ENCODE measurements around the gene YRDC. TPM values are rescaled to one million over a fixed set of nuclear protein-coding genes. Genes with fewer than 3 reads are reported as not detected.
A peak's percentile ranks its signal among the peaks of the same experiment; 100 is the strongest.

Gene YRDC
- total and polyA plus RNA-seq, 2 of the 13 experiments (the other 11 are each of a cell fraction or from before 2014, with no cell fraction given): 27.5 to 29.2 TPM

DNA sequence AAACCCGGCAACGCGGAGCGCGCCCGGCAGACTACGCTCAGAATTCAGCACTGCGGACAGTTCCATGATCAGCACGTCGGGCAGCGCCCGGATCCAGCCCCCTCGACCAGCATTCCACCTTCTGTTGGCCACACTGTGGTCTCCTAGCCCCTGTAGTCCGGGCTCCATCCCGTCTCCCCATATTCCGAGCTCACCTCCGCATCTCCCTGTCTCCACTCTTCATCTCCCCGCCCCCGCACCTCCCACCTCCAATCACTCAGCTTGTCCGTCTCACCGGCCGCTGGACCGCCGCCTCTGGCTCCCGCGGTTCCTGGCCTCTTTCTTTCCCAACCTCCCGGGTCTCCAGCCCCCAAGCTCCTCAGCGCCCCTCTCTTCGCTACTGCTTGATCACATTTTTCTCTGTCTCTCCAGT lies 43.6 kb downstream of the YRDC start (continued):
- TF ChIP-seq, protein P1, sequence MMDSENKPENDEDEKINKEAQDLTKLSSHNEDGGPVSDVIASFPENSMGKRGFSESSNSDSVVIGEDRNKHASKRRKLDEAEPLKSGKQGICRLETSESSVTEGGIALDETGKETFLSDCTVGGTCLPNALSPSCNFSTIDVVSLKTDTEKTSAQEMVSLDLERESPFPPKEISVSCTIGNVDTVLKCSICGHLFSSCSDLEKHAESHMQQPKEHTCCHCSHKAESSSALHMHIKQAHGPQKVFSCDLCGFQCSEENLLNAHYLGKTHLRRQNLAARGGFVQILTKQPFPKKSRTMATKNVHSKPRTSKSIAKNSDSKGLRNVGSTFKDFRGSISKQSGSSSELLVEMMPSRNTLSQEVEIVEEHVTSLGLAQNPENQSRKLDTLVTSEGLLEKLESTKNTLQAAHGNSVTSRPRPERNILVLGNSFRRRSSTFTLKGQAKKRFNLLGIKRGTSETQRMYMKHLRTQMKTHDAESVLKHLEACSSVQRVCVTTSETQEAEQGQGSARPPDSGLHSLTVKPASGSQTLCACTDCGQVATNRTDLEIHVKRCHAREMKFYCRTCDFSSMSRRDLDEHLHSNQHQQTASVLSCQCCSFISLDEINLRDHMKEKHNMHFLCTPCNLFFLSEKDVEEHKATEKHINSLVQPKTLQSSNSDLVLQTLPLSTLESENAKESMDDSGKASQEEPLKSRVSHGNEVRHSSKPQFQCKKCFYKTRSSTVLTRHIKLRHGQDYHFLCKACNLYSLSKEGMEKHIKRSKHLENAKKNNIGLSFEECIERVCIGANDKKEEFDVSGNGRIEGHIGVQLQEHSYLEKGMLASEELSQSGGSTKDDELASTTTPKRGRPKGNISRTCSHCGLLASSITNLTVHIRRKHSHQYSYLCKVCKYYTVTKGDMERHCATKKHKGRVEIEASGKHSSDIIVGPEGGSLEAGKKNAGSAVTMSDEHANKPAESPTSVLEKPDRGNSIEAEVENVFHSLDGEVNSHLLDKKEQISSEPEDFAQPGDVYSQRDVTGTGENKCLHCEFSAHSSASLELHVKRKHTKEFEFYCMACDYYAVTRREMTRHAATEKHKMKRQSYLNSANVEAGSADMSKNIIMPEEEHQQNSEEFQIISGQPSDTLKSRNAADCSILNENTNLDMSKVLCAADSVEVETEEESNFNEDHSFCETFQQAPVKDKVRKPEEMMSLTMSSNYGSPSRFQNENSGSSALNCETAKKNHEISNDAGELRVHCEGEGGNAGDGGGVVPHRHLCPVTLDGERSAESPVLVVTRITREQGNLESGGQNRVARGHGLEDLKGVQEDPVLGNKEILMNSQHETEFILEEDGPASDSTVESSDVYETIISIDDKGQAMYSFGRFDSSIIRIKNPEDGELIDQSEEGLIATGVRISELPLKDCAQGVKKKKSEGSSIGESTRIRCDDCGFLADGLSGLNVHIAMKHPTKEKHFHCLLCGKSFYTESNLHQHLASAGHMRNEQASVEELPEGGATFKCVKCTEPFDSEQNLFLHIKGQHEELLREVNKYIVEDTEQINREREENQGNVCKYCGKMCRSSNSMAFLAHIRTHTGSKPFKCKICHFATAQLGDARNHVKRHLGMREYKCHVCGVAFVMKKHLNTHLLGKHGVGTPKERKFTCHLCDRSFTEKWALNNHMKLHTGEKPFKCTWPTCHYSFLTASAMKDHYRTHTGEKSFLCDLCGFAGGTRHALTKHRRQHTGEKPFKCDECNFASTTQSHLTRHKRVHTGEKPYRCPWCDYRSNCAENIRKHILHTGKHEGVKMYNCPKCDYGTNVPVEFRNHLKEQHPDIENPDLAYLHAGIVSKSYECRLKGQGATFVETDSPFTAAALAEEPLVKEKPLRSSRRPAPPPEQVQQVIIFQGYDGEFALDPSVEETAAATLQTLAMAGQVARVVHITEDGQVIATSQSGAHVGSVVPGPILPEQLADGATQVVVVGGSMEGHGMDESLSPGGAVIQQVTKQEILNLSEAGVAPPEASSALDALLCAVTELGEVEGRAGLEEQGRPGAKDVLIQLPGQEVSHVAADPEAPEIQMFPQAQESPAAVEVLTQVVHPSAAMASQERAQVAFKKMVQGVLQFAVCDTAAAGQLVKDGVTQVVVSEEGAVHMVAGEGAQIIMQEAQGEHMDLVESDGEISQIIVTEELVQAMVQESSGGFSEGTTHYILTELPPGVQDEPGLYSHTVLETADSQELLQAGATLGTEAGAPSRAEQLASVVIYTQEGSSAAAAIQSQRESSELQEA (CRISPR knock-in tag; IDR thresholded peaks at IDR 0.05; ENCODE audit: not compliant biosample characterization): peak; percentile 84
- peak; percentile 100 for TF ChIP-seq ZNF773 (CRISPR knock-in tag; IDR thresholded peaks at IDR 0.05; ENCODE audit: borderline replicate concordance)
- TF ChIP-seq FOXO1 (CRISPR knock-in tag; IDR thresholded peaks at IDR 0.05): peak; percentile 98
- peak; percentile 63; the same call in 1 of the 2 replicates for TF ChIP-seq MAFG (CRISPR knock-in tag; IDR thresholded peaks at IDR 0.05)
- TF ChIP-seq ARNTL (CRISPR knock-in tag; IDR thresholded peaks at IDR 0.05): peak; percentile 91
- no peak for TF ChIP-seq GRHL1 (CRISPR knock-in tag; conservative IDR thresholded peaks at IDR 0.05)
- TF ChIP-seq ZNF772 (CRISPR knock-in tag; IDR thresholded peaks at IDR 0.05): peak; percentile 99
- peak; percentile 100 for TF ChIP-seq ZNF766 (CRISPR knock-in tag; IDR thresholded peaks at IDR 0.05; ENCODE audit: borderline replicate concordance)
- TF ChIP-seq SIN3A (IDR thresholded peaks at IDR 0.05; ENCODE audit: borderline replicate concordance, low read depth, low read length): peak; percentile 98
- peak; percentile 99 for TF ChIP-seq ATAD3A (CRISPR knock-in tag; IDR thresholded peaks at IDR 0.05)
- TF ChIP-seq ZNF580 (CRISPR knock-in tag; IDR thresholded peaks at IDR 0.05; ENCODE audit: borderline replicate concordance, low read depth): peak; percentile 100
- peak; percentile 85; the same call in 1 of the 2 replicates for TF ChIP-seq ZZZ3 (CRISPR knock-in tag; IDR thresholded peaks at IDR 0.05; ENCODE audit: borderline replicate concordance)
- TF ChIP-seq CBX5 (CRISPR knock-in tag; IDR thresholded peaks at IDR 0.05; ENCODE audit: borderline replicate concordance): peak; percentile 95
- no peak for TF ChIP-seq GTF3A (CRISPR knock-in tag; conservative IDR thresholded peaks at IDR 0.05)
- TF ChIP-seq ZFY (CRISPR knock-in tag; IDR thresholded peaks at IDR 0.05): peak; percentile 80
- peak; percentile 98 for TF ChIP-seq BCL3 (CRISPR knock-in tag; IDR thresholded peaks at IDR 0.05)
- no peak for TF ChIP-seq LCORL (IDR thresholded peaks at IDR 0.05)
- peak; percentile 66; the same call in 1 of the 2 replicates for TF ChIP-seq LCORL (CRISPR knock-in tag; IDR thresholded peaks at IDR 0.05)

All from HepG2 (cell line).